C4-2B (cell line): ENCODE data around the gene IGLL5.

Source experiments
- ZFX ChIP-seq: fragments of 450-650 bp; IDR thresholded peaks from 2 replicates; pipeline ENCODE4 v1.6.1; 2017
- TF ChIP-seq, protein P1 (sequence below): fragments of 450-650 bp; conservative IDR thresholded peaks from 2 replicates; pipeline ENCODE4 v1.5.1; 2017; ENCODE audit warnings: mild to moderate bottlenecking

- TF ChIP-seq, protein P1, sequence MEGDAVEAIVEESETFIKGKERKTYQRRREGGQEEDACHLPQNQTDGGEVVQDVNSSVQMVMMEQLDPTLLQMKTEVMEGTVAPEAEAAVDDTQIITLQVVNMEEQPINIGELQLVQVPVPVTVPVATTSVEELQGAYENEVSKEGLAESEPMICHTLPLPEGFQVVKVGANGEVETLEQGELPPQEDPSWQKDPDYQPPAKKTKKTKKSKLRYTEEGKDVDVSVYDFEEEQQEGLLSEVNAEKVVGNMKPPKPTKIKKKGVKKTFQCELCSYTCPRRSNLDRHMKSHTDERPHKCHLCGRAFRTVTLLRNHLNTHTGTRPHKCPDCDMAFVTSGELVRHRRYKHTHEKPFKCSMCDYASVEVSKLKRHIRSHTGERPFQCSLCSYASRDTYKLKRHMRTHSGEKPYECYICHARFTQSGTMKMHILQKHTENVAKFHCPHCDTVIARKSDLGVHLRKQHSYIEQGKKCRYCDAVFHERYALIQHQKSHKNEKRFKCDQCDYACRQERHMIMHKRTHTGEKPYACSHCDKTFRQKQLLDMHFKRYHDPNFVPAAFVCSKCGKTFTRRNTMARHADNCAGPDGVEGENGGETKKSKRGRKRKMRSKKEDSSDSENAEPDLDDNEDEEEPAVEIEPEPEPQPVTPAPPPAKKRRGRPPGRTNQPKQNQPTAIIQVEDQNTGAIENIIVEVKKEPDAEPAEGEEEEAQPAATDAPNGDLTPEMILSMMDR: no peak
- no peak for TF ChIP-seq ZFX
Measured at GRCh38 chr22:22936180-22936914, 48.7 kb downstream of the IGLL5 start.
